Mucosa of stomach (tissue), 1 donor: ENCODE results near the gene MAGI1.
"Not testable (repeated sequence)": the region's sequence is repeated elsewhere in the genome, so short reads cannot be mapped to it uniquely, and the experiment has no call there.

ENCODE experiments used
- H3K27me3 ChIP-seq: one replicate; pipeline ENCODE4 v1.7.0; 2013; ENCODE audit warnings: mild to moderate bottlenecking, low read length; ENCODE audit not compliant: control insufficient read depth, insufficient read depth
- H3K36me3 ChIP-seq: one replicate; pipeline ENCODE4 v1.7.0; 2013; ENCODE audit warnings: low read length; ENCODE audit not compliant: control insufficient read depth, insufficient read depth
- H3K4me1 ChIP-seq: one replicate; pipeline ENCODE4 v1.7.0; 2013; ENCODE audit warnings: mild to moderate bottlenecking, low read length; ENCODE audit not compliant: control insufficient read depth, insufficient read depth
- H3K4me3 ChIP-seq: one replicate; pipeline ENCODE4 v1.7.0; 2013; ENCODE audit warnings: low read length
- H3K9ac ChIP-seq: one replicate; pipeline ENCODE4 v1.7.0; 2013; ENCODE audit warnings: mild to moderate bottlenecking, low read length, moderate library complexity
- H3K9me3 ChIP-seq: one replicate; pipeline ENCODE4 v1.7.0; 2013; ENCODE audit warnings: mild to moderate bottlenecking, low read length, moderate library complexity; ENCODE audit not compliant: control insufficient read depth
- donor health status: Pancreatic carcinoma.

The MAGI1 gene

DNA sequence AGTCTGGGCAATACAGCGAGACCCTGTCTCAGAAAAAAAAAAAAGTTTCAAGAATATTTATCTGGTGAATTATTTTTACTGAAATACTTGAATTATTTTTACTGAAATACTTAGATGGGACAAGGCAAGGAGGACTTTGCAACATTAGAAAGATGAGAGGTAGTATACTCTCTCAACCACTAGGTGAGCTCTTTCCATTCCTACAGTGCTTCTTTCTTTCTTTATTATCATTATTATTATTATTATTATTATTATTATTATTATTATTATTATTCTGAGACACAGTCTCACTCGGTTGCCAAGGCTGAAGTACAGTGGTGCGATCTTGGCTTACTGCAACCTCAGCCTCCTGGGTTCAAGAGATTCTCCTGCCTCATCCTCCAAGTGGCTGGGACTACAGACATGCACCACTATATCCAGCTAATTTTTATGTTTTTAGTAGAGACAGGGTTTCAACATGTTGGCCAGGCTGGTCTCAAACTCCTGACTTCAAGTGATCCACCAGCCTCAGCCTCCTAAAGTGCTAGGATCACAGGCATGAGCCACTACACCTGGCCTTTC is 468.8 kb downstream of the MAGI1 start:
- H3K9ac ChIP-seq = no peak overlapping the region
- no peaks in the 10 kb centered on the region for H3K27me3 ChIP-seq
- no peak overlapping the region for H3K4me3 ChIP-seq
- no peaks in the 10 kb centered on the region for H3K4me1 ChIP-seq
- H3K9me3 ChIP-seq = no peaks in the 10 kb centered on the region
- H3K36me3 ChIP-seq = no peaks in the 10 kb centered on the region

DNA sequence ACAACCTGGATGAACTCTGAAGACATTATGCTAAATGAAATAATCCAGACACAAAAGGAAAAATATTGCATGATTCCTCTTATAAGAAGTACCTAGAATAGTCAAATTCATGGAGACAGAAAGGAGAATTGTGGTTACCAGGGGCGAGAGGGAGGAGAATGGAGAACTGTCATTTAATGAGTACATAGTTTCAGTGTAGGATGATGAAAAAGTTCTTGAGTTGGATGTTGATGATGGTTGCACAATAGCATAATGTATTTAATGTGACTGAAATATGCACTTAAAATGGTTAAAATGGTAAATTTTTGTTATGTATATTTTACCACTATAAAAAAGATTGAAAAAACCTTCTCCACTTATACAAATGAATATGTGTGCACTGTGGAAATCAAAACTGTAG is 469.6 kb downstream of the MAGI1 start:
- no peaks in the 10 kb centered on the region for H3K4me1 ChIP-seq
- no peak overlapping the region for H3K4me3 ChIP-seq
- H3K9me3 ChIP-seq = no peaks in the 10 kb centered on the region

GRCh38 chr3:65568497-65568896 is 470.2 kb downstream of the MAGI1 start:
- H3K4me3 ChIP-seq = no peak overlapping the region
- H3K4me1 ChIP-seq = no peaks in the 10 kb centered on the region
- no peak overlapping the region for H3K9ac ChIP-seq
- no peaks in the 10 kb centered on the region for H3K27me3 ChIP-seq
- H3K9me3 ChIP-seq = no peaks in the 10 kb centered on the region
- no peaks in the 10 kb centered on the region for H3K36me3 ChIP-seq

More for the DNA sequence above, 469.6 kb downstream of the MAGI1 start:
- no peaks in the 10 kb centered on the region for H3K27me3 ChIP-seq
- H3K9ac ChIP-seq = no peak overlapping the region
- no peaks in the 10 kb centered on the region for H3K36me3 ChIP-seq

- H3K4me1 ChIP-seq, H3K9ac ChIP-seq, H3K4me3 ChIP-seq, H3K27me3 ChIP-seq, H3K9me3 ChIP-seq, H3K36me3 ChIP-seq: not testable (repeated sequence)
These were observed 473.0 kb downstream of the MAGI1 start for GRCh38 chr3:65565744-65566143.

DNA sequence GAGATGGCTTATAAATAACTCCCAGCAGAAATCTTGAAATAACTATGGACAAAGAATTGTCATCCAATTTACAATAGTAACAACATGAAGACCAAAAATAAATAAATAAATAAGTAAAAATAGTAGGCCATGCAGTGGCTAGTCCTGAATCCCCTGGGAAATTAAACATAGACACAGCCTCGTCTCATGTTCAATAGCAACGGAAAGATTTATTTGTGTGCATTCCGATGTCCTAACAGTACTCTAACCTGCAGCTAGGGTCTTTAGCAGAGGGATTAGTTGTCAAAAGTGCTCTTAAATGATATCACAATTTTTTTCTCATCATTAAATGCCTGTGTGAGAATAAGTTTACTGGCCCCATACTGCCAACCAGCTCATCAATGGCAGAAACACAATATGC is 474.2 kb downstream of the MAGI1 start:
- Histone ChIP-seq H3K27me3 (no peaks in the 10 kb centered on the region), H3K36me3 (no peaks in the 10 kb centered on the region), H3K4me1 (no peaks in the 10 kb centered on the region), H3K9me3 (no peaks in the 10 kb centered on the region), H3K9ac (no peak overlapping the region), H3K4me3 (no peak overlapping the region)

DNA sequence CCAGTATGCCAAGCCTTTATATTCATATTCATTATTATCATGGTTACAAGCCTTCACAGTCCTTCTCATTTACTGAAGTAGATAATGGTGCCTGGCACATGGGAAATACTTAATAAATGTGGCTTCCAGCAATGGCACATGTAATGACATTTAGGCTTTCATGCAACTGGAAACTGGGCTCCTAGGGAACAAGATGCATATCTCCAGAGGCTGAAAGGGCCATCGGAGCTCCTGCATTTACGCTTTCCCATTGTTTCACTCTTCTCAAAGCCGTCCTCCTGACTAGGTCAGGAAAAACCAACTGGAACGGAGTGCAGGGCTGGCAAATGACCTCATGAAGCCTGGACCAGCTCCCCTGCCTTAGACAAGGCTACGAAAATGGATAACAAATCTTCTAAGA is 474.9 kb downstream of the MAGI1 start:
- Histone ChIP-seq H3K4me1 (no peaks in the 10 kb centered on the region), H3K36me3 (no peaks in the 10 kb centered on the region), H3K9me3 (no peaks in the 10 kb centered on the region), H3K9ac (no peak overlapping the region), H3K27me3 (no peaks in the 10 kb centered on the region), H3K4me3 (no peak overlapping the region)

GRCh38 chr3:65562447-65562846 is 476.3 kb downstream of the MAGI1 start:
- Histone ChIP-seq H3K4me3 (no peak overlapping the region), H3K9me3 (no peaks in the 10 kb centered on the region), H3K9ac (no peak overlapping the region), H3K4me1 (no peaks in the 10 kb centered on the region), H3K27me3 (no peaks in the 10 kb centered on the region), H3K36me3 (no peaks in the 10 kb centered on the region)

- no peaks in the 10 kb centered on the region for H3K27me3 ChIP-seq
- no peaks in the 10 kb centered on the region for H3K36me3 ChIP-seq
- H3K4me3 ChIP-seq = no peak overlapping the region
- no peaks in the 10 kb centered on the region for H3K9me3 ChIP-seq
- H3K9ac ChIP-seq = no peak overlapping the region
- H3K4me1 ChIP-seq = no peaks in the 10 kb centered on the region
These were observed 477.1 kb downstream of the MAGI1 start for GRCh38 chr3:65561617-65562016.

- no peak overlapping the region for H3K4me3 ChIP-seq
- H3K36me3 ChIP-seq = no peaks in the 10 kb centered on the region
- H3K4me1 ChIP-seq = no peaks in the 10 kb centered on the region
- no peak overlapping the region for H3K9ac ChIP-seq
- H3K27me3 ChIP-seq = no peaks in the 10 kb centered on the region
- H3K9me3 ChIP-seq = no peaks in the 10 kb centered on the region
These were observed 477.8 kb downstream of the MAGI1 start for GRCh38 chr3:65560901-65561300.

- no peaks in the 10 kb centered on the region for H3K27me3 ChIP-seq
- no peak overlapping the region for H3K4me3 ChIP-seq
- no peaks in the 10 kb centered on the region for H3K36me3 ChIP-seq
- no peaks in the 10 kb centered on the region for H3K9me3 ChIP-seq
- H3K9ac ChIP-seq = no peak overlapping the region
- H3K4me1 ChIP-seq = no peaks in the 10 kb centered on the region
These were observed 478.6 kb downstream of the MAGI1 start for GRCh38 chr3:65560133-65560532.

DNA sequence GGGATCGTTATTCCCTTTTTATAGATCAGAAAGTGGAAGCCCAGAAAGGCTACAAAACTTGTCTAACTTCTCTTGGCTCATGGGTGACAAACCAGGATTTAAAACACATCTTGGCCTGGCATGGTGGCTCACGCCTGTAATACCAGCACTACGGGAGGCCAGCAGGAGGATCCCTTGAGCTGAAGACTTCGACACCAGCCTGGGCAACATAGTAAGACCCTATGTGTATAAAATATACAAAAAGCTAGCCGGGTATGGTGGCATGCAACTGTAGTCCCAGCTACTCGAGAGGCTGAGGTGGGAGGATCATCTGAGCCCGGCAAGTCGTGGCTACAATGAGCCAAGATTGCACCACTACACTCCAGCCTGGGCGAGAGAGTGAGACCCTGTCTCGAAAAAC is 479.1 kb downstream of the MAGI1 start:
- Histone ChIP-seq H3K9me3 (no peaks in the 10 kb centered on the region), H3K4me3 (no peak overlapping the region), H3K4me1 (no peaks in the 10 kb centered on the region), H3K36me3 (no peaks in the 10 kb centered on the region), H3K27me3 (no peaks in the 10 kb centered on the region), H3K9ac (no peak overlapping the region)

GRCh38 chr3:65558826-65559225 is 479.9 kb downstream of the MAGI1 start:
- Histone ChIP-seq H3K27me3 (no peaks in the 10 kb centered on the region), H3K4me3 (no peak overlapping the region)

GRCh38 chr3:65557899-65558564 is 480.7 kb downstream of the MAGI1 start:
- no peaks in the 10 kb centered on the region for H3K27me3 ChIP-seq

More at GRCh38 chr3:65558826-65559225, 479.9 kb downstream of the MAGI1 start:
- H3K4me1 ChIP-seq = no peaks in the 10 kb centered on the region
- H3K36me3 ChIP-seq = no peaks in the 10 kb centered on the region
- H3K9ac ChIP-seq = no peak overlapping the region
- no peaks in the 10 kb centered on the region for H3K9me3 ChIP-seq

More at GRCh38 chr3:65557899-65558564, 480.7 kb downstream of the MAGI1 start:
- Histone ChIP-seq H3K9me3 (no peaks in the 10 kb centered on the region), H3K36me3 (no peaks in the 10 kb centered on the region), H3K4me3 (no peak overlapping the region), H3K9ac (no peak overlapping the region), H3K4me1 (no peaks in the 10 kb centered on the region)
